Endothelial cell of coronary artery (primary cell): ENCODE measurements around the gene DIABLO. TPM values are rescaled to one million over a fixed set of nuclear protein-coding genes. Genes with fewer than 3 reads are reported as not detected.

Experiments
- total RNA-seq: library from RNA; depleted of rRNA; stranded (reverse); fragments of >200 nt; gene quantifications from 2 replicates; pipeline ENCODE4 v1.2.3, GENCODE V29; 2014

DIABLO gene
- total RNA-seq, result 58.9 and 64.1 TPM in 2 replicates

GRCh38 chr12:122225683-122226365 is at the start of gene DIABLO:
Gene DIABLO, minus strand, starts transcription at chr12:122226052. Its CDS starts 38 bp downstream, at chr12:122226014.

GRCh38 chr12:122266230-122266901 is 40.5 kb upstream of the DIABLO start, which contains the start of gene VPS33A:
Gene VPS33A, minus strand, starts transcription at chr12:122266494. Its CDS starts 86 bp downstream, at chr12:122266408.

GRCh38 chr12:122203301-122204166 is 22.3 kb downstream of the DIABLO start, which contains the start of gene B3GNT4:
Gene B3GNT4, plus strand, starts transcription at chr12:122203709. Its CDS starts 910 bp downstream, at chr12:122204619.

GRCh38 chr12:122182887-122183587 is 42.8 kb downstream of the DIABLO start, which contains the start of gene LRRC43:
Gene LRRC43, plus strand, starts transcription at chr12:122183123. Its CDS starts 22 bp downstream, at chr12:122183145.

GRCh38 chr12:122174155-122174845 is 51.6 kb downstream of the DIABLO start, which contains the start of gene IL31:
Gene IL31, minus strand, starts transcription at chr12:122174221. Its CDS starts 49 bp downstream, at chr12:122174172.

Other genes with a start within 250 kb of the DIABLO start
- gene BCL7A, start 204.2 kb downstream of the DIABLO start, total RNA-seq, result 6.2 and 7.2 TPM in 2 replicates
- gene MLXIP, start 147.3 kb downstream of the DIABLO start, total RNA-seq, result 12.9 and 23.8 TPM in 2 replicates
- not detected in 2 replicates for gene IL31, start 51.8 kb downstream of the DIABLO start, total RNA-seq
- gene LRRC43, start 42.9 kb downstream of the DIABLO start, total RNA-seq, result 0.72 and 0.85 TPM in 2 replicates
- under 0.01 TPM in 2 replicates for gene B3GNT4, start 22.3 kb downstream of the DIABLO start, total RNA-seq
- 18.0 and 18.2 TPM in 2 replicates for gene VPS33A, start 40.4 kb upstream of the DIABLO start, total RNA-seq
- gene CLIP1, start 196.6 kb upstream of the DIABLO start, total RNA-seq, result 39.3 and 53.5 TPM in 2 replicates